ENCODE measurements around the gene RASSF6. TPM values are rescaled to one million over a fixed set of nuclear protein-coding genes. Genes with fewer than 3 reads are reported as not detected.

RASSF6 gene
- total and polyA plus RNA-seq, 12 donors: 0.06 TPM; not detected in 11

GRCh38 chr4:73523126-73523525, 97.1 kb downstream of the RASSF6 start:
- H3K27ac ChIP-seq: no peak overlapping the region
- no peak for DNase-seq
- peaks cover 0 to 8% (median 0%) of the 10 kb centered on the region in 7 donors for H3K27me3 ChIP-seq
- intact Hi-C loops (cut with DNase I): no loop called here
- TF ChIP-seq CTCF (IDR thresholded peaks at IDR 0.05): no peak
- WGBS, 2 donors: 86 to 91% methylated on average over 2 of the region's 2 CpGs
- no peaks in the 10 kb centered on the region for H3K4me1 ChIP-seq
- H3K36me3 ChIP-seq: no peaks in the 10 kb centered on the region
- H3K4me3 ChIP-seq: no peak overlapping the region
- ATAC-seq: no peak
- no peaks in the 10 kb centered on the region for H3K9me3 ChIP-seq

Other genes with a start within 250 kb of the RASSF6 start
- 1 to 10 TPM in 1 of 10 donors, under 1 TPM in 3, not detected in 6; 0.36 to 2.4 (median 0.71) TPM for gene ALB, start 216.1 kb downstream of the RASSF6 start, total RNA-seq
- under 1 TPM in 1 of 2 donors, not detected in 1; 0.06 TPM for gene ALB, start 216.1 kb downstream of the RASSF6 start, polyA plus RNA-seq
- not detected for gene AFP, start 184.2 kb downstream of the RASSF6 start, total RNA-seq
- not detected for gene AFP, start 184.2 kb downstream of the RASSF6 start, polyA plus RNA-seq
- not detected for gene AFM, start 138.7 kb downstream of the RASSF6 start, total RNA-seq
- not detected for gene AFM, start 138.7 kb downstream of the RASSF6 start, polyA plus RNA-seq
- gene CXCL8, start 120.1 kb upstream of the RASSF6 start, total RNA-seq: 10 to 100 TPM in 2 of 10 donors, 1 to 10 TPM in 1, under 1 TPM in 6, not detected in 1; 0.23 to 19.3 (median 0.72) TPM
- gene CXCL8, start 120.1 kb upstream of the RASSF6 start, polyA plus RNA-seq: under 1 TPM; 0.64 to 0.80 TPM
- 1 to 10 TPM in 1 of 10 donors, under 1 TPM in 1, not detected in 8; 0.28 to 3.7 TPM for gene CXCL6, start 216.2 kb upstream of the RASSF6 start, total RNA-seq
- gene CXCL6, start 216.2 kb upstream of the RASSF6 start, polyA plus RNA-seq: under 1 TPM in 1 of 2 donors, not detected in 1; 0.16 TPM
- not detected for gene PF4V1, start 232.9 kb upstream of the RASSF6 start, total RNA-seq
- not detected for gene PF4V1, start 232.9 kb upstream of the RASSF6 start, polyA plus RNA-seq
- gene CXCL1, start 249.0 kb upstream of the RASSF6 start, total RNA-seq: 10 to 100 TPM in 1 of 10 donors, 1 to 10 TPM in 6, under 1 TPM in 3; 0.30 to 15.0 (median 1.3) TPM
- gene CXCL1, start 249.0 kb upstream of the RASSF6 start, polyA plus RNA-seq: 1 to 10 TPM; 1.8 to 2.6 TPM